DND-41 (cell line): Measurements from ENCODE around the gene CCDC148.

Source experiments
- ATAC-seq: fragments of 200-7000 bp; cut with Tn5 transposase; 3 replicates; pipeline ENCODE4 v1.9.1; 2021; ENCODE audit warnings: low read depth; ENCODE audit not compliant: insufficient read depth
- DNase-seq: peaks from one replicate; pipeline ENCODE4 v3.0.0-alpha.2; 2020
- H2AFZ ChIP-seq: 2 replicates; pipeline ENCODE4 v1.6.0; 2012; ENCODE audit warnings: low read depth, low read length
- H3K27ac ChIP-seq: 2 replicates; pipeline ENCODE4 v1.5.1; 2012; ENCODE audit warnings: low read length, inconsistent platforms
- H3K27me3 ChIP-seq: fragments of 200-600 bp; sonication (generic); 2 replicates; pipeline ENCODE4 v1.6.0; 2012; ENCODE audit warnings: low read length, mild to moderate bottlenecking, inconsistent platforms; ENCODE audit not compliant: insufficient read depth, poor library complexity
- H3K36me3 ChIP-seq: 2 replicates; pipeline ENCODE4 v1.5.1; 2012; ENCODE audit warnings: low read length, inconsistent platforms; ENCODE audit not compliant: insufficient read depth
- H3K4me1 ChIP-seq: 2 replicates; pipeline ENCODE4 v1.5.1; 2012; ENCODE audit warnings: mild to moderate bottlenecking, low read length; ENCODE audit not compliant: insufficient read depth
- H3K4me2 ChIP-seq: 2 replicates; pipeline ENCODE4 v1.6.0; 2012; ENCODE audit warnings: mild to moderate bottlenecking, moderate library complexity, low read length, inconsistent platforms; ENCODE audit not compliant: insufficient read depth
- H3K4me3 ChIP-seq, 2 experiments: fragments of 200-600 bp in 1 of 2; shearing (Covaris generic) in 1 of 2; 2 replicates each; pipeline ENCODE4 v1.5.1; 2012 to 2016; ENCODE audit warnings: inconsistent platforms in 2 of 2, low read length in 2 of 2, mild to moderate bottlenecking in 2 of 2, low read depth in 1 of 2, moderate library complexity in 1 of 2
- H3K79me2 ChIP-seq: 2 replicates; pipeline ENCODE4 v1.6.0; 2012; ENCODE audit warnings: low read length, inconsistent platforms; ENCODE audit not compliant: insufficient read depth
- H3K9ac ChIP-seq: 2 replicates; pipeline ENCODE4 v1.6.0; 2012; ENCODE audit warnings: low read depth, mild to moderate bottlenecking, inconsistent platforms, low read length, moderate library complexity
- H3K9me3 ChIP-seq: 2 replicates; pipeline ENCODE4 v1.5.1; 2012; ENCODE audit warnings: low read length, moderate library complexity, mild to moderate bottlenecking, inconsistent platforms; ENCODE audit not compliant: insufficient read depth, severe bottlenecking
- H4K20me1 ChIP-seq: 2 replicates; pipeline ENCODE4 v1.6.0; 2012; ENCODE audit warnings: low read length; ENCODE audit not compliant: insufficient read depth
- EZH2 ChIP-seq: IDR thresholded peaks from 3 replicates; pipeline ENCODE4 v1.6.1; 2012; ENCODE audit warnings: borderline replicate concordance, low read depth, mild to moderate bottlenecking, moderate library complexity, low read length, inconsistent platforms; ENCODE audit not compliant: severe bottlenecking
- TF ChIP-seq, protein P1 (sequence below): IDR thresholded peaks from 2 replicates; pipeline ENCODE4 v1.5.1; 2012; ENCODE audit warnings: borderline replicate concordance, low read length, moderate library complexity, mild to moderate bottlenecking; ENCODE audit not compliant: poor library complexity, severe bottlenecking; ENCODE audit errors: extremely low read depth

CCDC148 gene

DNA sequence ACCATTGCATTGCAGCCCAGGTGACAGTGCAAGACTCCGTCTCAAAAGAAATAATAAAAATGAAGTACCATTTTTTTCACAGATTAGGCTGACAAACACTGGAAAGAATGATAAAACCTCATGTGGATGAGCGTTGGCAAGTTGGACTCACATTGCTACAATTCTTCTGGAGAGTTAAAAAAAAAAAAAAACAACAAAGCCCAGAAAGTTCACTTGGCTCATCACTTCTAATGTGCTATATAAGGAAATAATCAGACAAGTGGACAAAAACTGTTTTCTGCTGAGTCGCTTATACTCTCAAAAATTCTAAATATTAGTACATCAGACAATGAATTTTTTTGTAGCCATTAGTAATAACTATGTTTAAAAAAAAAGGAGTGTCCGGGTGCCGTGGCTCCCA is 38.6 kb upstream of the CCDC148 start:
- ATAC-seq (no peak), DNase-seq (no peak)
- Histone ChIP-seq H3K79me2 (peaks cover 38% of the 10 kb centered on the region), H2AFZ (no peak overlapping the region), H3K4me2 (no peak overlapping the region), H3K27me3 (no peaks in the 10 kb centered on the region), H3K9ac (no peak overlapping the region), H3K4me3 (no peak overlapping the region), H3K4me1 (no peaks in the 10 kb centered on the region), H4K20me1 (peaks cover 17% of the 10 kb centered on the region; the same call in 1 of the 2 replicates), H3K9me3 (no peaks in the 10 kb centered on the region), H3K36me3 (no peaks in the 10 kb centered on the region), H3K27ac (no peak overlapping the region)
- no peak for TF ChIP-seq EZH2
- TF ChIP-seq, protein P1, sequence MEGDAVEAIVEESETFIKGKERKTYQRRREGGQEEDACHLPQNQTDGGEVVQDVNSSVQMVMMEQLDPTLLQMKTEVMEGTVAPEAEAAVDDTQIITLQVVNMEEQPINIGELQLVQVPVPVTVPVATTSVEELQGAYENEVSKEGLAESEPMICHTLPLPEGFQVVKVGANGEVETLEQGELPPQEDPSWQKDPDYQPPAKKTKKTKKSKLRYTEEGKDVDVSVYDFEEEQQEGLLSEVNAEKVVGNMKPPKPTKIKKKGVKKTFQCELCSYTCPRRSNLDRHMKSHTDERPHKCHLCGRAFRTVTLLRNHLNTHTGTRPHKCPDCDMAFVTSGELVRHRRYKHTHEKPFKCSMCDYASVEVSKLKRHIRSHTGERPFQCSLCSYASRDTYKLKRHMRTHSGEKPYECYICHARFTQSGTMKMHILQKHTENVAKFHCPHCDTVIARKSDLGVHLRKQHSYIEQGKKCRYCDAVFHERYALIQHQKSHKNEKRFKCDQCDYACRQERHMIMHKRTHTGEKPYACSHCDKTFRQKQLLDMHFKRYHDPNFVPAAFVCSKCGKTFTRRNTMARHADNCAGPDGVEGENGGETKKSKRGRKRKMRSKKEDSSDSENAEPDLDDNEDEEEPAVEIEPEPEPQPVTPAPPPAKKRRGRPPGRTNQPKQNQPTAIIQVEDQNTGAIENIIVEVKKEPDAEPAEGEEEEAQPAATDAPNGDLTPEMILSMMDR = no peak

DNA sequence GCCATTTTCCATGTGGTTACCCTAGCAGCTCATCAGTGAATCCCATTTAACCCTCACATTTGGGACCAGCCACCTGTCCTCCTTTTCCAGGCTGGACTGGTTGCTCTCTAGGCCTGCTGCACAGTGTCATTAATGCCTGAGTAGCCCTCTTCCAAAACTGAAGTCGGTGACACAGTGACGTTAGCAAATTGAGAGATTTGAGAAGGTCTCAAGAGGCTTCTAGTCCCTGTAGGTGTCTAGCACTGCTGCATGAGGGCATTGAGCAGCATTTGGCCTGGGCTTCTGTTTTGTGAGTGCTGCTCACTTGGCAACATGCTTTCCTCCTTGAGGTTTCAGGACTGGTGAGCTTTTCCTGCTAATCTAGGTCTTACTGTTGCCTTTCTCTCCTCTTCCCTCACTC is 36.9 kb upstream of the CCDC148 start:
- ATAC-seq (no peak), DNase-seq (no peak)
- no peaks in the 10 kb centered on the region for H3K36me3 ChIP-seq
- no peak overlapping the region for H3K4me3 ChIP-seq
- no peak overlapping the region for H3K4me2 ChIP-seq
- no peaks in the 10 kb centered on the region for H3K9me3 ChIP-seq
- peaks cover 16% of the 10 kb centered on the region; the same call in 1 of the 2 replicates for H4K20me1 ChIP-seq
- no peak overlapping the region for H3K9ac ChIP-seq
- TF ChIP-seq EZH2 = no peak
- TF ChIP-seq, protein P1 = no peak
- H3K27ac ChIP-seq = no peak overlapping the region
- H3K79me2 ChIP-seq = peaks cover 34% of the 10 kb centered on the region
- no peak overlapping the region for H2AFZ ChIP-seq
- H3K27me3 ChIP-seq = no peaks in the 10 kb centered on the region
- no peaks in the 10 kb centered on the region for H3K4me1 ChIP-seq

DNA sequence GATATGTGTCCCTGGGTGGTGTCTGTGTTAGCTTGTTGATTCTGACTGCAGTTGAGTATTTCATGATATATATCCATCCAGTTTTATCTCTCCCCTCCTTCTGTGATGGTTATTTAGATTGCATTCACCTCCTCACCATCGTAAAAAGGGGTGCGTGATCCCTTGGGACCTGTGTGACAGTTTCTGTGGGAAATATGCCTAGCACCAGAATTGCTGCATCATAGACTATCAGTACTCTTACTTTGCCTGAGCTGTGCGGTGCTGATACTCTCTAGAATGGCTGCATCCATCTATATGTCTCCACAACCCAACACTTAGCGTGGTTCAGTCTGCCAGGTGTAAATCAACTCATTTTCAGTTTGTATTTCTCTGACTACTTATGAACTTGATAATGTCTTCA is 34.5 kb upstream of the CCDC148 start:
- TF ChIP-seq, protein P1 = no peak
- TF ChIP-seq EZH2 = no peak
- Histone ChIP-seq H4K20me1 (peaks cover 14% of the 10 kb centered on the region; the same call in 1 of the 2 replicates), H3K79me2 (peaks cover 30% of the 10 kb centered on the region), H3K4me1 (no peaks in the 10 kb centered on the region), H3K36me3 (no peaks in the 10 kb centered on the region), H2AFZ (no peak overlapping the region), H3K27me3 (no peaks in the 10 kb centered on the region), H3K4me2 (no peak overlapping the region), H3K9me3 (no peaks in the 10 kb centered on the region), H3K9ac (no peak overlapping the region), H3K27ac (no peak overlapping the region), H3K4me3 (no peak overlapping the region)
- ATAC-seq = no peak
- no peak for DNase-seq
